AG04450 (cell line): ENCODE results near the gene GGT6. TPM values are rescaled to one million over a fixed set of nuclear protein-coding genes. Genes with fewer than 3 reads are reported as not detected.

ENCODE experiments used
- CTCF ChIA-PET: fragments of 300-600, 350-600 bp; formaldehyde crosslinking; extraction: SDS; loops from one replicate; lab custom pipeline; 2022; ENCODE audit warnings: antibody characterized with exemption, inconsistent platforms; lab: Charles Lee
- POLR2A ChIA-PET: fragments of 350-600 bp; formaldehyde crosslinking; extraction: SDS; loops from one replicate; lab custom pipeline; 2021; ENCODE audit warnings: antibody characterized with exemption, inconsistent platforms; lab: Yijun Ruan, JAX
- DNase-seq: peaks from one replicate; pipeline ENCODE4 v3.0.0-alpha.2; 2011; ENCODE audit warnings: low read depth, low spot score
- H3K27ac ChIP-seq: one replicate; pipeline ENCODE4 v1.5.1; 2012; ENCODE audit warnings: low read depth, low read length, control low read depth
- H3K27me3 ChIP-seq: one replicate; pipeline ENCODE4 v1.6.0; 2012; ENCODE audit warnings: low read length; ENCODE audit not compliant: control insufficient read depth, insufficient read depth
- H3K4me3 ChIP-seq: 2 replicates; pipeline ENCODE4 v1.5.1; 2011; ENCODE audit warnings: mild to moderate bottlenecking, low read depth, low read length, control low read depth
- H3K9me3 ChIP-seq: 2 replicates; pipeline ENCODE4 v1.5.1; 2012; ENCODE audit warnings: low read length; ENCODE audit not compliant: control insufficient read depth, insufficient read depth
- CTCF ChIP-seq: IDR thresholded peaks from 2 replicates; pipeline ENCODE4 v1.5.1; 2011; ENCODE audit warnings: low read depth, low read length, control low read depth, inconsistent platforms
- polyA plus RNA-seq: library from polyadenylated mRNA; depleted of rRNA; stranded (reverse); fragments of >200 nt; gene quantifications from 2 replicates; pipeline ENCODE4 v1.2.3, GENCODE V29; 2011

Gene GGT6
- polyA plus RNA-seq, 1 experiment: not detected

- Histone ChIP-seq H3K4me3 (no peak overlapping the region), H3K27ac (no peak overlapping the region), H3K27me3 (peaks cover 3% of the 10 kb centered on the region), H3K9me3 (no peaks in the 10 kb centered on the region)
- DNase-seq: no peak
- ChIA-PET CTCF (no interaction called here), POLR2A (interaction anchor here (0.7 kb wide), 1 partner anchor 18 kb away, joined by 3 read pairs; no protein-coding TSS in a partner anchor)
- TF ChIP-seq CTCF: no peak
Measured at GRCh38 chr17:4533523-4534504, 26.6 kb downstream of the GGT6 start.

DNA sequence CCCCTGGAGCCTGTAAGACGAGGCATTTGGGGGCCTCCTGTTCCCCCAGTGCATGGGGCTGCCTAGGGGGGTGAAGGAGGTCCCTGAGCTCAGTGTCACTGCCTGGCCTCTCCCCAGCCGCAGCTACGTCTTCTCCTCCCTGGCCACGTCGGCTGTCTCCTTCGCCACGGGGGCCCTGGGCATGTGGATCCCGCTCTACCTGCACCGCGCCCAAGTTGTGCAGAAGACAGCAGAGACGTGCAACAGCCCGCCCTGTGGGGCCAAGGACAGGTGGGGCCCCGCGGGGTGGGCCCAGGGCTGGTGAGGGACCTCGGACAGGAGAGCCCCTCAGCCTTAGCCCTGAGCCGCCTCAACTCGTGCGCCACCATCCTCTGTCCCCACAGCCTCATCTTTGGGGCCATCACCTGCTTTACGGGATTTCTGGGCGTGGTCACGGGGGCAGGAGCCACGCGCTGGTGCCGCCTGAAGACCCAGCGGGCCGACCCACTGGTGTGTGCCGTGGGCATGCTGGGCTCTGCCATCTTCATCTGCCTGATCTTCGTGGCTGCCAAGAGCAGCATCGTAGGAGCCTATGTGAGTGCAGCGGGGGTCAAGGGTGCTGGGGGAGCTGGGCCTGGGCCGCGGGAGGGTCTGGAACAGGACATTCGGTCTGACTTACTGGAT is 27.4 kb downstream of the GGT6 start:
- CTCF ChIA-PET: no interaction called here
- Histone ChIP-seq H3K27ac (no peak overlapping the region), H3K9me3 (no peaks in the 10 kb centered on the region), H3K4me3 (no peak overlapping the region), H3K27me3 (peaks cover 3% of the 10 kb centered on the region)
- DNase-seq: no peak
- no peak for TF ChIP-seq CTCF
- POLR2A ChIA-PET: interaction anchor here (0.5 to 0.7 kb wide), 2 partner anchors 17 to 52 kb away, joined by 3 to 6 read pairs; no protein-coding TSS in a partner anchor

- POLR2A ChIA-PET: interaction anchor here (0.5 kb wide), 1 partner anchor 51 kb away, joined by 6 read pairs; no protein-coding TSS in a partner anchor
- CTCF ChIA-PET: no interaction called here
- Histone ChIP-seq H3K9me3 (no peaks in the 10 kb centered on the region), H3K27ac (no peak overlapping the region), H3K4me3 (no peak overlapping the region), H3K27me3 (peaks cover 4% of the 10 kb centered on the region)
- TF ChIP-seq CTCF: no peak
- DNase-seq: no peak
Measured at GRCh38 chr17:4531988-4532736, 28.2 kb downstream of the GGT6 start.

DNA sequence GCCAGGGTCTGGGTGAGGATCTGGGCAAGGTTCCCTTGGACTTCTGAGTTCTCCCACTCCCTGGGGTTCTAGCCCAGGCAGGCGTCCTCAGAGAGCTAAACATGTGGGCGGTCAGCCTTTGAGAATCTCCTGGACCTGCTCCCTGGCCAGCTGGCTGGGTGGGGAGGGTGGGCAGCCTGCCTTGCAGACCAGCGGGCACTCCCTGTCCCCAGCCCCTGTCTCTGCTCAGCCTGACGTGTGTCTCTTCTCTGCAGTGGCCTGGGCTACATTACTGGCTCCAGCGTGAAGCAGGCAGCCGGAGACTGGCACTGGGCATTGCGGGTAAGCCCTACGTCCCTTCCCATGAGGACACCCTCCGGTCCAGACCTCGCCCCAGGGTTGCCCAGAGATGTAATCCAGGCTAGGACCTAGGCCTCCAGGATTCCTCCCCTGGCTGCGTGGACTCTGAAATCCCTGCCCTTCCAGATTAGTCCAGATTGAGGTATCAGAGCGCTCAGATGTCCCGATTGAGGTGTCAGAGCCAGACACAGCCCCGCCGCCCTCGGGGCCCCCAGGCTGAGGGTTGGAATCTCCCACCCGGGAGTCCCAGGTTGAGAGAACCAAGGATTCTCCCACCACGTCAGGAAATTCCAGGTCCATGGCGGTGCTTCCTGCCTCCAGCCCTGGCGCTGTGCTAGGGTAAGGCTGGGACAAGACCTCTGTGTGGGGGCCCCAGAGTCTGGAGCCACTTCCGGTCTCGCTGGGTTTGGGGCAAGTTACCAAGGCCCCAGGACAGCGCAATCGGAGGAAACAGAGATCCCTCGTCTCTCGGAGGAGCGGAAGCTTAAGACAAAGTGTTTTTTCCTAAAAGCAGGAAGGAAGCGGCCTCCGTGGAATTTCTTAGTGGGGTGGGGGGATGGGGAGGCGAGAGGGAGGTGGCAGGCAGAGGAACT is 29.3 kb downstream of the GGT6 start:
- Histone ChIP-seq H3K27me3 (peaks cover 8% of the 10 kb centered on the region), H3K4me3 (no peak overlapping the region), H3K27ac (no peak overlapping the region), H3K9me3 (no peaks in the 10 kb centered on the region)
- no peak for DNase-seq
- ChIA-PET POLR2A (no interaction called here), CTCF (no interaction called here)
- no peak for TF ChIP-seq CTCF
